ENCODE data around the gene CELSR2. TPM values are rescaled to one million over a fixed set of nuclear protein-coding genes. Genes with fewer than 3 reads are reported as not detected.
"Not testable (repeated sequence)": the region's sequence is repeated elsewhere in the genome, so short reads cannot be mapped to it uniquely, and the experiment has no call there.

The CELSR2 gene
- total and polyA plus RNA-seq, 12 donors = 0.93 to 10.6 (median 6.2) TPM

GRCh38 chr1:109304226-109304920, 55.0 kb downstream of the CELSR2 start:
- DNase-seq (peak in 1 of 2 donors; percentile 20), ATAC-seq (peak in 7 of 8 donors; percentile 7 to 86 (median 20))
- no peak overlapping the region for H3K4me3 ChIP-seq
- H3K9me3 ChIP-seq = no peaks in the 10 kb centered on the region
- peaks cover 9 to 70% (median 46%) of the 10 kb centered on the region in 9 donors for H3K4me1 ChIP-seq
- H3K36me3 ChIP-seq = peaks cover 0 to 8% (median 0%) of the 10 kb centered on the region in 9 donors
- no peaks in the 10 kb centered on the region for H3K27me3 ChIP-seq
- intact Hi-C loops (cut with DNase I) = no loop called here
- 42 to 48% methylated on average over 8 of the region's 8 CpGs for WGBS, 2 donors
- peak overlapping the region in 6 of 10 donors; percentile 32 to 50 (median 40) for H3K27ac ChIP-seq
- no peak for TF ChIP-seq CTCF (IDR thresholded peaks at IDR 0.05)

GRCh38 chr1:109305991-109306390, 56.7 kb downstream of the CELSR2 start:
- H3K4me3 ChIP-seq, H3K9me3 ChIP-seq, DNase-seq, H3K27me3 ChIP-seq: not testable (repeated sequence)
- 61 to 68% methylated on average over 10 of the region's 10 CpGs for WGBS, 2 donors
- ATAC-seq = peak in 1 of 8 donors; percentile 5
- Histone ChIP-seq H3K4me1 (peaks cover 9 to 54% (median 38%) of the 10 kb centered on the region in 9 donors), H3K27ac (peak overlapping the region in 4 of 10 donors; percentile 20 to 65 (median 48)), H3K36me3 (peaks cover 0 to 24% (median 4%) of the 10 kb centered on the region in 9 donors)
- intact Hi-C loops (cut with DNase I) = loop anchor here in 1 of 10 donors (2.0 kb wide), 1 partner anchor 23 kb away; the partner anchor contains the start of gene PSRC1

GRCh38 chr1:109306832-109307273, 57.5 kb downstream of the CELSR2 start, which contains the start of gene MYBPHL:
MYBPHL (minus strand) TSS chr1:109307011; CDS start chr1:109306991, 20 bp downstream.
- intact Hi-C loops (cut with DNase I) = loop anchor here in 1 of 10 donors (2.0 kb wide), 1 partner anchor 24 kb away; the partner anchor contains the start of gene PSRC1
- Histone ChIP-seq H3K4me3 (no peak within 1 kb of the TSS), H3K36me3 (peaks cover 0 to 33% (median 6%) of the 10 kb centered on the region in 9 donors), H3K9me3 (no peaks in the 10 kb centered on the region), H3K27ac (peak within 1 kb of the TSS in 9 of 10 donors; percentile 4 to 72 (median 51)), H3K4me1 (peaks cover 9 to 54% (median 38%) of the 10 kb centered on the region in 9 donors), H3K27me3 (no peaks in the 10 kb centered on the region)
- ATAC-seq (peak in 6 of 8 donors; percentile 8 to 48 (median 21)), DNase-seq (no peak)
- WGBS, 2 donors = 56 to 66% methylated on average over 7 of the region's 7 CpGs
- TF ChIP-seq CTCF (IDR thresholded peaks at IDR 0.05) = no peak

- peak; percentile 57 to 96 (median 78) for ATAC-seq
- H3K4me1 ChIP-seq = peaks cover 9 to 54% (median 38%) of the 10 kb centered on the region in 9 donors
Measured at GRCh38 chr1:109307274-109308021, 58.1 kb downstream of the CELSR2 start.

More at GRCh38 chr1:109307274-109308021, 58.1 kb downstream of the CELSR2 start:
- Histone ChIP-seq H3K4me3 (no peak overlapping the region), H3K9me3 (no peaks in the 10 kb centered on the region), H3K36me3 (peaks cover 0 to 39% (median 6%) of the 10 kb centered on the region in 9 donors), H3K27ac (peak overlapping the region in 9 of 10 donors; percentile 4 to 72 (median 51)), H3K27me3 (no peaks in the 10 kb centered on the region)
- intact Hi-C loops (cut with DNase I) = loop anchor here in 1 of 10 donors (2.0 kb wide), 1 partner anchor 25 kb away; the partner anchor contains the start of gene PSRC1
- WGBS, 2 donors = 24 to 34% methylated on average over 14 of the region's 14 CpGs
- peak; percentile 27 to 52 for DNase-seq
- TF ChIP-seq CTCF (IDR thresholded peaks at IDR 0.05) = no peak
